HEK293 (cell line): ENCODE data around the gene PACSIN3.
A peak's percentile ranks its signal among the peaks of the same experiment; 100 is the strongest.

ENCODE experiments used
- BCL11B ChIP-seq: fragments of 450-650 bp; formaldehyde crosslinking; IDR thresholded peaks from 2 replicates; pipeline ENCODE4 v1.5.1; 2016; ENCODE audit warnings: low read depth, missing biosample characterization, missing genetic modification characterization
- GLI2 ChIP-seq: fragments of 450-650 bp; formaldehyde crosslinking; IDR thresholded peaks from 2 replicates; pipeline ENCODE4; 2017; ENCODE audit warnings: missing biosample characterization, missing genetic modification characterization, low read depth, borderline replicate concordance
- HOXC10 ChIP-seq: sonication (generic); formaldehyde crosslinking; IDR thresholded peaks from 2 replicates; pipeline ENCODE4 v1.8.1; 2023; ENCODE audit warnings: mild to moderate bottlenecking, missing genetic modification reagents
- REPIN1 ChIP-seq: fragments of 450-650 bp; formaldehyde crosslinking; IDR thresholded peaks from 2 replicates; pipeline ENCODE4 v1.5.1; 2017; ENCODE audit warnings: missing biosample characterization, missing genetic modification characterization, low read depth
- SP7 ChIP-seq: fragments of 450-650 bp; formaldehyde crosslinking; IDR thresholded peaks from 2 replicates; pipeline ENCODE4 v1.5.1; 2016; ENCODE audit warnings: missing biosample characterization, missing genetic modification characterization
- WT1 ChIP-seq: fragments of 450-650 bp; formaldehyde crosslinking; IDR thresholded peaks from 2 replicates; pipeline ENCODE4 v1.5.1; 2016; ENCODE audit warnings: missing biosample characterization, missing genetic modification characterization
- YY2 ChIP-seq: fragments of 450-650 bp; formaldehyde crosslinking; IDR thresholded peaks from 2 replicates; pipeline ENCODE4 v1.5.1; 2016; ENCODE audit warnings: missing biosample characterization, missing genetic modification characterization
- ZBTB17 ChIP-seq: fragments of 450-650 bp; formaldehyde crosslinking; IDR thresholded peaks from 2 replicates; pipeline ENCODE4 v1.5.1; 2016; ENCODE audit warnings: missing biosample characterization, missing genetic modification characterization
- ZBTB20 ChIP-seq: fragments of 450-650 bp; formaldehyde crosslinking; IDR thresholded peaks from 2 replicates; pipeline ENCODE4 v1.5.1; 2016; ENCODE audit warnings: missing biosample characterization, missing genetic modification characterization
- ZNF132 ChIP-seq: fragments of 450-650 bp; formaldehyde crosslinking; IDR thresholded peaks from 2 replicates; pipeline ENCODE4 v1.5.1; 2017; ENCODE audit warnings: missing biosample characterization, missing genetic modification characterization, borderline replicate concordance
- ZNF133 ChIP-seq: fragments of 450-650 bp; formaldehyde crosslinking; IDR thresholded peaks from 2 replicates; pipeline ENCODE4 v1.5.1; 2016; ENCODE audit warnings: missing biosample characterization, missing genetic modification characterization
- ZNF146 ChIP-seq: fragments of 450-650 bp; formaldehyde crosslinking; IDR thresholded peaks from 2 replicates; pipeline ENCODE4 v1.5.1; 2016; ENCODE audit warnings: missing biosample characterization, missing genetic modification characterization
- ZNF239 ChIP-seq: fragments of 450-650 bp; formaldehyde crosslinking; IDR thresholded peaks from 2 replicates; pipeline ENCODE4 v1.5.1; 2016; ENCODE audit warnings: missing biosample characterization, missing genetic modification characterization
- ZNF248 ChIP-seq: fragments of 450-650 bp; formaldehyde crosslinking; IDR thresholded peaks from 2 replicates; pipeline ENCODE4 v1.5.1; 2017; ENCODE audit warnings: missing biosample characterization, missing genetic modification characterization
- ZNF366 ChIP-seq: fragments of 450-650 bp; formaldehyde crosslinking; conservative IDR thresholded peaks from 2 replicates; pipeline ENCODE4 v1.5.1; 2016; ENCODE audit warnings: missing biosample characterization, missing genetic modification characterization
- ZNF391 ChIP-seq: fragments of 450-650 bp; formaldehyde crosslinking; IDR thresholded peaks from 2 replicates; pipeline ENCODE4 v1.5.1; 2016; ENCODE audit warnings: low read depth, missing biosample characterization, missing genetic modification characterization, borderline replicate concordance
- ZNF473 ChIP-seq: fragments of 450-650 bp; formaldehyde crosslinking; IDR thresholded peaks from 2 replicates; pipeline ENCODE4 v1.5.1; 2017; ENCODE audit warnings: missing biosample characterization, missing genetic modification characterization
- ZNF501 ChIP-seq: fragments of 450-650 bp; formaldehyde crosslinking; IDR thresholded peaks from 2 replicates; pipeline ENCODE4 v1.5.1; 2016; ENCODE audit warnings: missing biosample characterization, missing genetic modification characterization
- ZNF529 ChIP-seq: fragments of 450-650 bp; formaldehyde crosslinking; IDR thresholded peaks from 2 replicates; pipeline ENCODE4 v1.5.1; 2017; ENCODE audit warnings: missing genetic modification characterization, missing biosample characterization; ENCODE audit not compliant: insufficient replicate concordance
- ZNF585B ChIP-seq: fragments of 450-650 bp; formaldehyde crosslinking; IDR thresholded peaks from 2 replicates; pipeline ENCODE4 v1.5.1; 2016; ENCODE audit warnings: missing biosample characterization, missing genetic modification characterization
- ZNF596 ChIP-seq: fragments of 450-650 bp; IDR thresholded peaks from 2 replicates; pipeline ENCODE4 v1.5.0; 2018; ENCODE audit warnings: missing biosample characterization, mild to moderate bottlenecking, missing genetic modification characterization, moderate library complexity
- ZNF600 ChIP-seq: fragments of 450-650 bp; formaldehyde crosslinking; IDR thresholded peaks from 2 replicates; pipeline ENCODE4 v1.5.1; 2016; ENCODE audit warnings: missing biosample characterization, missing genetic modification characterization
- ZNF629 ChIP-seq: fragments of 450-650 bp; formaldehyde crosslinking; IDR thresholded peaks from 2 replicates; pipeline ENCODE4 v1.5.1; 2017; ENCODE audit warnings: missing biosample characterization, missing genetic modification characterization
- ZNF654 ChIP-seq: fragments of 450-650 bp; formaldehyde crosslinking; IDR thresholded peaks from 2 replicates; pipeline ENCODE4 v1.5.1; 2016; ENCODE audit warnings: low read depth, missing biosample characterization, missing genetic modification characterization
- ZNF701 ChIP-seq: fragments of 450-650 bp; formaldehyde crosslinking; IDR thresholded peaks from 2 replicates; pipeline ENCODE4 v1.5.1; 2016; ENCODE audit warnings: missing biosample characterization, missing genetic modification characterization
- ZXDB ChIP-seq: fragments of 450-650 bp; formaldehyde crosslinking; IDR thresholded peaks from 2 replicates; pipeline ENCODE4 v1.5.1; 2016; ENCODE audit warnings: missing biosample characterization, missing genetic modification characterization
- TF ChIP-seq, protein P1 (sequence below): fragments of 450-650 bp; formaldehyde crosslinking; IDR thresholded peaks from 2 replicates; pipeline ENCODE4 v1.5.1; 2016; ENCODE audit warnings: missing biosample characterization, missing genetic modification characterization
- TF ChIP-seq, protein P2 (sequence below): fragments of 450-650 bp; formaldehyde crosslinking; IDR thresholded peaks from 2 replicates; pipeline ENCODE4 v1.5.1; 2016; ENCODE audit warnings: missing biosample characterization, missing genetic modification characterization, borderline replicate concordance
- TF ChIP-seq, protein P3 (sequence below): fragments of 450-650 bp; formaldehyde crosslinking; IDR thresholded peaks from 2 replicates; pipeline ENCODE4 v1.5.1; 2017; ENCODE audit warnings: missing biosample characterization, missing genetic modification characterization
- TF ChIP-seq, protein P4 (sequence below): fragments of 450-650 bp; formaldehyde crosslinking; IDR thresholded peaks from 2 replicates; pipeline ENCODE4 v1.5.1; 2017; ENCODE audit warnings: missing biosample characterization, missing genetic modification characterization

Gene PACSIN3

DNA sequence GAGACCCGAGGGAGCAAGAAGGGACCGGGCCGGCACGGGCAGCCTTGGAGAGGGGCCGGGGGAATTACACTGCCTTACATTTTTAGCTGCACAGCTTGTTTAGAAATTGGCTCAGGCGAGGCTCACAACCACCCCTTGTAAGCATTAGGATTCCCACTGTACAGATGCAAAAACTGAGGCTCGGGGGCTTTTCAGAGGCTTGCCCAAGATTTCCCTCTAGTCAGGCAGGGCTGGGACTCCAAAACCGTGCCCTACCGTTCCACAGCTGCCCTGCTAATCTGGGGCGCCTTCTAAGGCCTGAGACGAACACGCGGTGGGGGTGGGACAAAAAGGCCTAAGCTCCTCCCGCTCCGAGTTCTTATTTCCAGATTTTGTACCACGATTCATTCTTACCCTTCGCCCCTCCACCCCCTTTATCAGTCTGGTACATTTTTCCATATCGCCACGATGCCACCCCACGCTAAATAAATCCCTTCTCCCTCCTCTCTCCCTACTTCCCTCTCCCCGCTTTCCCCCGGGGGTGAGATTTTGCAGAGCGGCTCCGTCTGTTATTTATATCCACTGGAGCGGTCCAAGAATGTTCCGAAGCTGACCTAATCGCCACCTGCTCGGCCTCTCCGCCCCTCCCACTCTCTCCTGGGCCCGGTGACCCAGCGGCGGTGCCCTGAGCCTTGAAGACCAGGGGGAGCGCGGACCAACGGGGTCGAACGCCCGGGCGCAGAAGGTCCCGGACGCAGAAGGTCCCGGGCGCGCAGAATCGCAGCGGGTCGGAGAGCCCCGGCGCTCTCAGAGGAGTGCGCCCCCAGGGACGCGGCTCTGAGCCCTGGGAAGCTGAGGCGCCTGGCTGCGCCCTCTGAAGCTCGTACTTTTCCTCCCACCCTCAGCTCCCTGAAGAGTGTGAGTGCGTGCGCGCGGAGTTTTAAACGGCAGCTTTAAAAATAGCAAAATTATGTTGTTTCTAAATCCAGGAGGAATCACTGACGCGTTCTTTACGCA lies 764 bp upstream of the PACSIN3 start (continued):
- TF ChIP-seq, protein P1, sequence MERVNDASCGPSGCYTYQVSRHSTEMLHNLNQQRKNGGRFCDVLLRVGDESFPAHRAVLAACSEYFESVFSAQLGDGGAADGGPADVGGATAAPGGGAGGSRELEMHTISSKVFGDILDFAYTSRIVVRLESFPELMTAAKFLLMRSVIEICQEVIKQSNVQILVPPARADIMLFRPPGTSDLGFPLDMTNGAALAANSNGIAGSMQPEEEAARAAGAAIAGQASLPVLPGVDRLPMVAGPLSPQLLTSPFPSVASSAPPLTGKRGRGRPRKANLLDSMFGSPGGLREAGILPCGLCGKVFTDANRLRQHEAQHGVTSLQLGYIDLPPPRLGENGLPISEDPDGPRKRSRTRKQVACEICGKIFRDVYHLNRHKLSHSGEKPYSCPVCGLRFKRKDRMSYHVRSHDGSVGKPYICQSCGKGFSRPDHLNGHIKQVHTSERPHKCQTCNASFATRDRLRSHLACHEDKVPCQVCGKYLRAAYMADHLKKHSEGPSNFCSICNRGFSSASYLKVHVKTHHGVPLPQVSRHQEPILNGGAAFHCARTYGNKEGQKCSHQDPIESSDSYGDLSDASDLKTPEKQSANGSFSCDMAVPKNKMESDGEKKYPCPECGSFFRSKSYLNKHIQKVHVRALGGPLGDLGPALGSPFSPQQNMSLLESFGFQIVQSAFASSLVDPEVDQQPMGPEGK (tag by site-specific recombination), result 0 out of 2 replicates have a peak, but pooled peaks have one; percentile 21
- TF ChIP-seq, protein P2, sequence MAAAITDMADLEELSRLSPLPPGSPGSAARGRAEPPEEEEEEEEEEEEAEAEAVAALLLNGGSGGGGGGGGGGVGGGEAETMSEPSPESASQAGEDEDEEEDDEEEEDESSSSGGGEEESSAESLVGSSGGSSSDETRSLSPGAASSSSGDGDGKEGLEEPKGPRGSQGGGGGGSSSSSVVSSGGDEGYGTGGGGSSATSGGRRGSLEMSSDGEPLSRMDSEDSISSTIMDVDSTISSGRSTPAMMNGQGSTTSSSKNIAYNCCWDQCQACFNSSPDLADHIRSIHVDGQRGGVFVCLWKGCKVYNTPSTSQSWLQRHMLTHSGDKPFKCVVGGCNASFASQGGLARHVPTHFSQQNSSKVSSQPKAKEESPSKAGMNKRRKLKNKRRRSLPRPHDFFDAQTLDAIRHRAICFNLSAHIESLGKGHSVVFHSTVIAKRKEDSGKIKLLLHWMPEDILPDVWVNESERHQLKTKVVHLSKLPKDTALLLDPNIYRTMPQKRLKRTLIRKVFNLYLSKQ (tag by site-specific recombination), result no peak
- TF ChIP-seq, protein P3, sequence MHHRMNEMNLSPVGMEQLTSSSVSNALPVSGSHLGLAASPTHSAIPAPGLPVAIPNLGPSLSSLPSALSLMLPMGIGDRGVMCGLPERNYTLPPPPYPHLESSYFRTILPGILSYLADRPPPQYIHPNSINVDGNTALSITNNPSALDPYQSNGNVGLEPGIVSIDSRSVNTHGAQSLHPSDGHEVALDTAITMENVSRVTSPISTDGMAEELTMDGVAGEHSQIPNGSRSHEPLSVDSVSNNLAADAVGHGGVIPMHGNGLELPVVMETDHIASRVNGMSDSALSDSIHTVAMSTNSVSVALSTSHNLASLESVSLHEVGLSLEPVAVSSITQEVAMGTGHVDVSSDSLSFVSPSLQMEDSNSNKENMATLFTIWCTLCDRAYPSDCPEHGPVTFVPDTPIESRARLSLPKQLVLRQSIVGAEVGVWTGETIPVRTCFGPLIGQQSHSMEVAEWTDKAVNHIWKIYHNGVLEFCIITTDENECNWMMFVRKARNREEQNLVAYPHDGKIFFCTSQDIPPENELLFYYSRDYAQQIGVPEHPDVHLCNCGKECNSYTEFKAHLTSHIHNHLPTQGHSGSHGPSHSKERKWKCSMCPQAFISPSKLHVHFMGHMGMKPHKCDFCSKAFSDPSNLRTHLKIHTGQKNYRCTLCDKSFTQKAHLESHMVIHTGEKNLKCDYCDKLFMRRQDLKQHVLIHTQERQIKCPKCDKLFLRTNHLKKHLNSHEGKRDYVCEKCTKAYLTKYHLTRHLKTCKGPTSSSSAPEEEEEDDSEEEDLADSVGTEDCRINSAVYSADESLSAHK (tag by site-specific recombination), result peak; percentile 11; the same call in 1 of the 2 replicates
- TF ChIP-seq ZNF501 (tag by site-specific recombination) (no peak), ZNF600 (0 out of 2 replicates have a peak, but pooled peaks have one; percentile 59), ZBTB17 (no peak), ZNF654 (tag by site-specific recombination) (no peak), ZNF146 (tag by site-specific recombination) (no peak), ZNF391 (tag by site-specific recombination) (no peak), ZNF585B (tag by site-specific recombination) (no peak), BCL11B (tag by site-specific recombination) (peak; percentile 10; the same call in 1 of the 2 replicates), SP7 (tag by site-specific recombination) (0 out of 2 replicates have a peak, but pooled peaks have one; percentile 30), WT1 (tag by site-specific recombination) (no peak), ZNF133 (tag by site-specific recombination) (no peak), ZNF248 (tag by site-specific recombination) (no peak), ZNF701 (tag by site-specific recombination) (no peak), GLI2 (tag by site-specific recombination) (no peak), YY2 (tag by site-specific recombination) (no peak), ZNF366 (tag by site-specific recombination) (no peak), ZNF529 (tag by site-specific recombination) (no peak), HOXC10 (CRISPR knock-in tag) (no peak), ZBTB20 (tag by site-specific recombination) (peak; percentile 95), REPIN1 (tag by site-specific recombination) (no peak), ZNF629 (tag by site-specific recombination) (no peak), ZNF596 (no peak), ZXDB (tag by site-specific recombination) (no peak), ZNF473 (tag by site-specific recombination) (no peak), ZNF239 (tag by site-specific recombination) (no peak), ZNF132 (no peak)
- TF ChIP-seq, protein P4, sequence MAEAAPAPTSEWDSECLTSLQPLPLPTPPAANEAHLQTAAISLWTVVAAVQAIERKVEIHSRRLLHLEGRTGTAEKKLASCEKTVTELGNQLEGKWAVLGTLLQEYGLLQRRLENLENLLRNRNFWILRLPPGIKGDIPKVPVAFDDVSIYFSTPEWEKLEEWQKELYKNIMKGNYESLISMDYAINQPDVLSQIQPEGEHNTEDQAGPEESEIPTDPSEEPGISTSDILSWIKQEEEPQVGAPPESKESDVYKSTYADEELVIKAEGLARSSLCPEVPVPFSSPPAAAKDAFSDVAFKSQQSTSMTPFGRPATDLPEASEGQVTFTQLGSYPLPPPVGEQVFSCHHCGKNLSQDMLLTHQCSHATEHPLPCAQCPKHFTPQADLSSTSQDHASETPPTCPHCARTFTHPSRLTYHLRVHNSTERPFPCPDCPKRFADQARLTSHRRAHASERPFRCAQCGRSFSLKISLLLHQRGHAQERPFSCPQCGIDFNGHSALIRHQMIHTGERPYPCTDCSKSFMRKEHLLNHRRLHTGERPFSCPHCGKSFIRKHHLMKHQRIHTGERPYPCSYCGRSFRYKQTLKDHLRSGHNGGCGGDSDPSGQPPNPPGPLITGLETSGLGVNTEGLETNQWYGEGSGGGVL (tag by site-specific recombination), result peak; percentile 81
